Bronchial epithelial cell (primary cell): ENCODE data around the gene FCN3. TPM values are rescaled to one million over a fixed set of nuclear protein-coding genes. Genes with fewer than 3 reads are reported as not detected.

ENCODE experiments used
- DNase-seq: peaks from one replicate; pipeline ENCODE4 v3.0.0-alpha.2; 2010; ENCODE audit warnings: low read depth
- FAIRE-seq: peaks from 2 replicates; lab custom pipeline; 2011; peaks lifted over from hg19 to GRCh38; lab: Jason Lieb, UNC
- H3K27me3 ChIP-seq: 2 replicates; pipeline ENCODE4 v1.5.1; 2011; ENCODE audit warnings: low read length; ENCODE audit not compliant: control insufficient read depth, insufficient read depth
- H3K36me3 ChIP-seq: 2 replicates; pipeline ENCODE4 v1.5.1; 2011; ENCODE audit warnings: low read length; ENCODE audit not compliant: control insufficient read depth, insufficient read depth
- H3K4me3 ChIP-seq: 2 replicates; pipeline ENCODE4 v1.5.1; 2011; ENCODE audit warnings: mild to moderate bottlenecking, low read depth, low read length, control low read depth
- total RNA-seq: library from RNA; depleted of rRNA; stranded (reverse); fragments of >200 nt; gene quantifications from 2 replicates; pipeline ENCODE4 v1.2.1, GENCODE V29; 2014
- TF ChIP-seq, protein P1 (sequence below): IDR thresholded peaks from 2 replicates; pipeline ENCODE4 v1.5.1; 2011; ENCODE audit warnings: mild to moderate bottlenecking, moderate library complexity, low read length, control low read depth, inconsistent platforms; ENCODE audit not compliant: insufficient read depth, severe bottlenecking

The FCN3 gene
- total RNA-seq, 1 donor from 2014 or later, result 0.26 TPM

DNA sequence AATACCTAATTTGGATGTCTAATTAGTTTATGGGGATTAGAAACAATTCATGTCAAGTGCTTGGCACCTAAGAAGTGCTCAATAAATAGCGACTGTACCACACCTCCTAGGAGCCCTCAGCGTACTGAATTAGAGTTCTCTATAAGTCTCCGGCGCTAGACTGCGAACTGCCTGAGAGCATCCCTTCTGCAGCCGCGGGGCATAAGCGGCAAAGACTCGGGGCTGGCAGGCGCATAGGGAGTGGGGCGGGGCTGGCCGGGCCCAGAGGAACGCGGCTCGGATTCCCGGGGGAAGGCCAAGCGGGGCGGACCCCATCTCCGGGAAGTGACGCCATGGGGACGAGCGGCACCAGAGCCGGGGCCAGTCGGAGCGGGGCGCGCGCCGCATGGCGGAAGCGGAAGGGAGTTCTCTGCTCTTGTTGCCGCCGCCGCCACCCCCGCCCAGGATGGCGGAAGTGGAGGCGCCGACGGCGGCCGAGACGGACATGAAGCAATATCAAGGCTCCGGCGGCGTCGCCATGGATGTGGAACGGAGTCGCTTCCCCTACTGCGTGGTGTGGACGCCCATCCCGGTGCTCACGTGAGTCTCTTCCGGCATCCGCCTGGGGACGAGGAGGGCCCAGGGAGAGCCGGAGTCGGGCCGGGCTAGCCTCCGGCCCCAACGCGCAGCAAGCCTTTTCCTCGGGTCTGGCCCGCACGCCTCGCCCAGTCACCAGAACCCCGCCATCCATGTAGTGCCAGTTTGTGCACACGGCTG lies 52.6 kb downstream of the FCN3 start, which contains the start of gene TMEM222:
TMEM222 (plus strand) TSS at position 351 of the 756 bp plus-strand sequence; CDS start at position 386, 35 bp downstream.
- peaks cover 5% of the 10 kb centered on the region for H3K36me3 ChIP-seq
- H3K27me3 ChIP-seq, result no peaks in the 10 kb centered on the region
- TF ChIP-seq, protein P1, sequence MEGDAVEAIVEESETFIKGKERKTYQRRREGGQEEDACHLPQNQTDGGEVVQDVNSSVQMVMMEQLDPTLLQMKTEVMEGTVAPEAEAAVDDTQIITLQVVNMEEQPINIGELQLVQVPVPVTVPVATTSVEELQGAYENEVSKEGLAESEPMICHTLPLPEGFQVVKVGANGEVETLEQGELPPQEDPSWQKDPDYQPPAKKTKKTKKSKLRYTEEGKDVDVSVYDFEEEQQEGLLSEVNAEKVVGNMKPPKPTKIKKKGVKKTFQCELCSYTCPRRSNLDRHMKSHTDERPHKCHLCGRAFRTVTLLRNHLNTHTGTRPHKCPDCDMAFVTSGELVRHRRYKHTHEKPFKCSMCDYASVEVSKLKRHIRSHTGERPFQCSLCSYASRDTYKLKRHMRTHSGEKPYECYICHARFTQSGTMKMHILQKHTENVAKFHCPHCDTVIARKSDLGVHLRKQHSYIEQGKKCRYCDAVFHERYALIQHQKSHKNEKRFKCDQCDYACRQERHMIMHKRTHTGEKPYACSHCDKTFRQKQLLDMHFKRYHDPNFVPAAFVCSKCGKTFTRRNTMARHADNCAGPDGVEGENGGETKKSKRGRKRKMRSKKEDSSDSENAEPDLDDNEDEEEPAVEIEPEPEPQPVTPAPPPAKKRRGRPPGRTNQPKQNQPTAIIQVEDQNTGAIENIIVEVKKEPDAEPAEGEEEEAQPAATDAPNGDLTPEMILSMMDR, result peak; percentile 5
- DNase-seq (peak; percentile 83), FAIRE-seq (no peak)
- peak within 1 kb of the TSS; percentile 92 for H3K4me3 ChIP-seq

Other genes starting within 250 kb of the FCN3 start
- gene SLC9A1, start 219.7 kb downstream of the FCN3 start, total RNA-seq, result 5.0 and 22.8 TPM in 2 replicates
- 13.4 and 16.5 TPM in 2 replicates for gene WDTC1, start 140.2 kb downstream of the FCN3 start, total RNA-seq
- gene TMEM222, start 52.7 kb downstream of the FCN3 start, total RNA-seq, result 16.5 and 17.1 TPM in 2 replicates
- 31.9 and 86.3 TPM in 2 replicates for gene SYTL1, start 32.8 kb downstream of the FCN3 start, total RNA-seq
- gene MAP3K6, start 7.9 kb downstream of the FCN3 start, total RNA-seq, result 12.1 and 17.2 TPM in 2 replicates
- gene CD164L2, start 8.5 kb upstream of the FCN3 start, total RNA-seq, result 1.1 and 2.9 TPM in 2 replicates
- gene GPR3, start 17.8 kb upstream of the FCN3 start, total RNA-seq, result not detected in 2 replicates
- gene WASF2, start 115.3 kb upstream of the FCN3 start, total RNA-seq, result 22.1 and 38.3 TPM in 2 replicates
- gene AHDC1, start 229.3 kb upstream of the FCN3 start, total RNA-seq, result 5.0 and 14.6 TPM in 2 replicates